ENCODE data around the gene SLC22A14.
"Not testable (repeated sequence)": the region's sequence is repeated elsewhere in the genome, so short reads cannot be mapped to it uniquely, and the experiment has no call there.

The SLC22A14 gene

DNA sequence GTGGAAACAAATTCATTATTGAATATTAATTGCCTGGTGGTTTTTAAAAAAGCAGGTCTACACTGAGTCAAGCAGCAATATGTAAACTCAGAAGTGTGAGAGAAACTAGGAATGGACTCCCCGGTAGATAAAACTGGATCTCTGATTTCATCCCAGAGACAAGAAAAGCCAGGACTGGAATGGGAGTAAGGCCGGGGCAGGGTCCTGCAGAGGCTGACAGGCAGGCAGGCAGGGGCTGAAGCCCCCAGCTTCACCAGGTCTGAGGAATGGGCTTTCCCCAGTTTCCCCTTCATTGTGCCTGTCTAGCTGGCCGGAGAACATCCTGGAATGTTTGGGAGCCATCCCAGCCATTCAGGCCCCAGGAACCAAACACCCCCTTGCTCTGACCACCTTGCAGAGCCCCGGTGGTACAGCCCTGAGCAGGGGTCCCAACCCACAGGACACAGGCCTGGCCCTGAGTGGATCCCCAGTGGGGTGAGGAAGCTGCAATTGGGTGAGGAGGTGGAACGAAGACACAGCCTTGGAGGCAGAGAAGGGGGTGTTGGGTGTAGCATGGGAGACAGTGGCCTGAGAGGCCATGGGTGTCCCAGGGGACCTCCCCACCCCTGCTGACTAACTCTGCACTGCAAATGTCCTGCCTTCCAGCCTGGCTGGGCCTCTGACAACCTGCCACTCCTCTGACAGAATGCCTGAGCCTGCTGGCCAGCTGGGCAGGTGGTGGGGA, 32.8 kb downstream of the SLC22A14 start:
- DNase-seq = no peak

DNA sequence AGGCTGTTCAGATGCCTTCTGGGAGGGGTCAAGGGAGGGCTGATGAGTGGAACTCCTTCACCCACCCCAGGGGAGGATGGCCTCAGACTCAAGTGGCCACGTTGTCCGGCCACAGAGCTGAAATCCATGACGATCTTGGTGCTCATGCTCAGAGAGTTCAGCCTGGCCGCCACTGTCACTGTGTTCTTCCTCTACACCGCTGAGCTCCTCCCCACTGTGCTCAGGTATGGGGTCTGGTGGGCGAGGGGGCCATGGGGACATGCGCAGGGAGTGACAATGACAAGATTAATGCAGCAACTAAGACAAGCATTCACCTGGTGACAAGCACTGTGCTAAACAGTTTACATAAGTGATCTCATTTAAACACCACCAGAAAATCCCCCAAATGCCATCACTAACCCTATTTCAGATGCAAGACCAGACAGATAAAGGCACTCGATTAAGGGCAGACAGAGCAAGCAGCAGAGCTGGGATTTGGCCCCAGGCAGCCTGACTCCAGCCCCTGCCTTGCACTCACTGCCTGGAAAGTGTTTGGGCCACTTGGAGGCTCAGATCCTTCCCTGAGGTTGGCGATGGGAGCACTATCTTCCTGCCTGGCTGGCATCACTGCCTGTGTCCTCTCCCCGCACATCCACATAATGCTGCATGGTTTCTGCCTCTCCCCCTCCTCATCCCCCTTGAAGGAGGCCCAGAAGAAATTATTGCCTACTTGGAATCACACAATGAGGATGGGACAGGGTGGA, 33.6 kb downstream of the SLC22A14 start:
- DNase-seq = no peak

DNA sequence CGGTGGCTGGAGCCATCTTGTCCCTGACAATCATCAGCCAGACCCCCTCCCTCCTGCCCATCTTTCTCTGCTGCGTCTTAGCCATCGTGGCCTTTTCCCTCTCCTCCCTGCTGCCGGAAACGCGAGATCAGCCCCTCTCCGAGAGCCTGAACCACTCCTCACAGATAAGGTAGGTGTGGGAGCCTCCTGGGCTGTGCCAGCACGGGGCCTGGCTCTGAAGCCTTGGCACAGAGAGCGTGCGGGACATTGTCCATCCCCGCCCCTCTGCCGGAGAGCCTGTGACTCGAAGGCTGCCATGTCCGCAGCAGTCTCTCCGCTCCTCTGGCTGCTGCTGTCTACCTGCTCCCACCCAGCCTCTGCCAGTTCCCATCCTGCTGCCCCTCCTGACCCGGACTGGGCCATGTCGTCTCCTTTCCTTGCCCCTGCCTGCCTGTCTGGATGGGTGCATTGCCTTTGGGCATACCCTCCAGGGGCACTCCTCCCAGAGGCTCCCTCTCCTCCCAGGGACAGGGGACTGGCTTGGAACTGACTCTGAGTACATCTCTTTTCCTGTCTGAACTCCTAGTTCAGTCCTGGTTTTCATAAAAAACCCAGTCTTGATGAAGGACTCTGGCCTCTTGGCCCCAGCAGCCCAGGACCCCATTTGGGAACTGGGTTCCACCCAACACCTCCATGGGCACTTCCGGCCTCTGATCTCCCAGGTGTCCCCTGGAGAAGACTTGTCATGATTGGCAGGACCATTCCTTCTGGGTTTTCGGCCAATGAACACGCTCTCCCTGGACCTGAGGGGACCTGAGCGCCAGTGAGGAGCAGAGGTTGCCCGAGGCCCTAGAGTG, 34.5 kb downstream of the SLC22A14 start:
- no peak for DNase-seq

DNA sequence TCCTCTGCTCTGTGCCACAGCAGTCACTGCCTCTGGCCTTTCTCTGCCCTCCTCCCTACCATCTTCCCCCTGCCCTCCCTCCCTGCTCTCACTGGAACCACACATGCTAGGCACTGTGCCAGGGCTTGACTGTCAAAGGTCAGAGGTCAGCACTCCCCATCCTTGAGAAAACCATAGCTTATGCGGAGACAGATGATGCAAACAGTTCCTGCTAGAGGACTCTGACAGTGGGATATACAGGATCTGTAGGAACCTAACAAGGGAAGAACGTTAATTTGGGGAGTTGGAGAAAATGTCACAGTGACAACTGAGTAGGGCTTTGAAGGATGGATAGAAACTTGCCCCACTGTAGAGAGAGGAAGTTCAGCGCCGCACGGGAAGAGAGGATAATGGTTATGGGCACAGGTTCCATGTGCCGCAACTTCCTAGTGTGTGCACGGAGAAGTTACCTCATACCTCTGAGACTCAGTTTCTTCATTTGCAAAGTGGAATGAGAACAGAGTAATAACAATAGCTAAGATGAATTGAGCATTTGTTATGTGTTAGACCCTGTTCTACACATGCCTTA, 35.2 kb downstream of the SLC22A14 start:
- DNase-seq = no peak

DNA sequence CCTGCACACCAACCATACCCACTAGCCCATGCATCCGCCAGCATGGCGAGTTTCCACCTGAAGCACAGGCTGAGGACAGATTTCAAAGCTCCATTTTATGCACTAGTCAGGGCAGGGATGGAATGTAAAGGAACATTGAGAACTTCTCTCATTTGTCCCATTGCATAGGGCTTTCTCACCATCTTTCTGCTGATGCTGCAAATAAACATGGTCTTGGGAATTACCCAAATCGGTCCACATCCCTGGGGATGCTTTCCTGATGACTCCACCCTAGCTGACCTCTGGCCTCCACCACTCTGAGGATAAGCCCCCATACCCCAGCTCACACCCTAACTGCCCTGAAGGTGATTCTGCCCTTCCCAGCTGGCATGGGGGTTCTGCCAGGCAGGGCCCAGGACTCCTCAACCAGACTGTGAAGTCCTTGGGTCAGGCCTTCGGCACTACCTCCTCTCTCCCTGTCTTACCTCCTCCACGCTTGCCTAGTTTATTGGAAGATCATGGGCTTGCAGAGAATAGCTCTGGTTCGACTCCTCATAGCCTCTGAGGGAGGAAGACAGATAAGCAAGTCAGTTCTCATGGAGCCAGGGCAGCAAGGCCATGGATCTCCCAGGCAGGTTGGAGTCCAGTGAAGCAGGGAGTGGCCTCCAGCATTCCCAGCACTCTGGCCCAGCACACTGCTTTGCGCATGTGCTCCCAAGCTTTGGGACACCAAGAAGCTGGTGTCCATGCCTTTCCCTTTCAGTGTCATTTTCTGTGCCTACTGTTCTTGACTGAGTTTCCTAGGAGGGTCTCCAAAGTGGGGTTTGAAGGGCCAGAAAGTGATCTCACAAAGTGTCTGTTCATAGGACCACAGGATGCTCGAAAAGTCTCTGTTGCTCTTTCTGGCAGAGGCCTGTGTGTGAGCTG, 36.9 kb downstream of the SLC22A14 start:
- DNase-seq = no peak

DNA sequence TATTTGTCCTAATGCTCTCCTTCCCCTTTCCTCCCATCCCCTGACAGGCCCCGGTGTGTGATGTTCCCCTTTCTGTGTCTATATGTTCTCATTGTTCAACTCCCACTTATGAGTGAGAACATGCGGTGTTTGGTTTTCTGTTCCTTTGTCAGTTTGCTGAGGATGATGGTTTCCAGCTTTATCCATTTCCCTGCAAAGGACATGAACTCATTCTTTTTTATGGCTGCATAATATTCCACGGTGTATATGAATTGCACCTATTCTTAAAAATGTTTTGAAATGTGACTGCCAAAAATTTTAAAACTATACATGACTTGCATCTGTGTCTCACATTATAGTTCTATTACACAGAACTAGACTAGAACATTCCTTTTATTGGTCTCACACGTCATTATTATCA, 38.5 kb downstream of the SLC22A14 start:
- DNase-seq = not testable (repeated sequence)

DNA sequence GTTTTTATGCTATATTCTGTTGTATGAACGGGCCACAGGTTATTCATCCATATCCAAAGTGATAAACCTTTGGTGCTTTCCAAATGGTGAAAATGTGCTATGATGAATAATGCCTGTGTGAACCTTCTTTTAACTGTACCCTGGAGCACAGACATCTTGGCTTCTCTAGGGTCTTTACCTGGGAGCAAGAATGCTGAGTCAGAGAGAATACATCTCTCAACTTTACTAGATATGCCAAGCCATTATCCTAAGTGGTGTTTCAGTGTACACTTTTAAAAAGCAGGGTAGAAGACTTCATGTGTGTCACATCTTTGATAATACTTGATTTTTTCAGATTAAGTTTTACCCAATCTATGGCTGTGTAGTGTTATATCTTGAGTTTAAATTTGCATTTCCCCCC, 41.0 kb downstream of the SLC22A14 start:
- no peak for DNase-seq

DNA sequence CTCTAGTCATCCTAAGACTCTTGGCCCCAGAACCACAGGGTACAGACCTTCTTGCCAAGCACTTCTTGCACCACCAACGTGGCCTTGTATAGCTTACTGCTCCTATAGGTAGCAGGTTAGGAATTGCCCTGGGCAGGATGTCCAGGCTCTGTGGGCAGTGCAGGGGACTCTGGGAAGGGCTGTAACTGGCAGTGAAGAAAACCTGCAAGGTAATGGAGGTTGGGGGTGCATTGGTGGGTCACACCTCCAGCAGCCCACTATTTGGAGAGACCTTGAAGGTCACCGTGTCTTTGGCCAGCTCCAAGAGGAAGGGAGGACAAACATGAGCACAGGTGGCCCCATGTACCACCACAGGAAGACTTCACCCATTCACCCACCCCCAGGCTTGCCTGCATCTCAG, 43.2 kb downstream of the SLC22A14 start:
- no peak for DNase-seq

DNA sequence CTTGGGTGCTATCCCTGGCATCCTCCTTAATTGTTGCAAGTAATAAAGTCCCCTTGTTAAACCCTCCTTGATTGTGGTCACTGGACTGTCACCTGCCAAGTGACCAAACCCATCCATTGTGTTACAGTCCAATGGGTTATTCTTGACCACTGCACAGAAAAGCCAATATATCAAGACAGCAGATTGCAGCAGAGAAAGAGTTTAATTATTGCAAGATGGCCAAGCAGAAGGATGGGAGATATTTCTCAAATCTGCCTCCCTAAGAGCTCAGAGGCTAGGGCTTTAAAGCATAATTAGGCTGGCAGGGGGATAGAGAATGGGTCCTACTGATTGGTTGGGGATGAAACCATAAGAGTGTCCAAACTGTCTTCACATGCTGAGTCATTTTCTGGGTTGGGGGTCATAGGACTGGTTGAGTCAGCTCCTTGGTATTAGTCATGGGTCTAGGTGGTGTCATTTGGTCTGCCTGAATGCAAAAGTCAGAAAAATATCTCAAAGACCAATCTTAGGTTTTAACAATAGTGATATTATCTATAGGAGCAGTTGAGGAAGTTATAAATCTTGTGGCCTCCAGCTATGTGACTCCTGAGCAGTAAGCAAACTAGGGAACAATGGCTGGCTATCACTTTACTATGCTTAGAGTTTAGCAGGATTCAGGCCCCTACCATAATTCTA, 45.4 kb downstream of the SLC22A14 start:
- DNase-seq = no peak

DNA sequence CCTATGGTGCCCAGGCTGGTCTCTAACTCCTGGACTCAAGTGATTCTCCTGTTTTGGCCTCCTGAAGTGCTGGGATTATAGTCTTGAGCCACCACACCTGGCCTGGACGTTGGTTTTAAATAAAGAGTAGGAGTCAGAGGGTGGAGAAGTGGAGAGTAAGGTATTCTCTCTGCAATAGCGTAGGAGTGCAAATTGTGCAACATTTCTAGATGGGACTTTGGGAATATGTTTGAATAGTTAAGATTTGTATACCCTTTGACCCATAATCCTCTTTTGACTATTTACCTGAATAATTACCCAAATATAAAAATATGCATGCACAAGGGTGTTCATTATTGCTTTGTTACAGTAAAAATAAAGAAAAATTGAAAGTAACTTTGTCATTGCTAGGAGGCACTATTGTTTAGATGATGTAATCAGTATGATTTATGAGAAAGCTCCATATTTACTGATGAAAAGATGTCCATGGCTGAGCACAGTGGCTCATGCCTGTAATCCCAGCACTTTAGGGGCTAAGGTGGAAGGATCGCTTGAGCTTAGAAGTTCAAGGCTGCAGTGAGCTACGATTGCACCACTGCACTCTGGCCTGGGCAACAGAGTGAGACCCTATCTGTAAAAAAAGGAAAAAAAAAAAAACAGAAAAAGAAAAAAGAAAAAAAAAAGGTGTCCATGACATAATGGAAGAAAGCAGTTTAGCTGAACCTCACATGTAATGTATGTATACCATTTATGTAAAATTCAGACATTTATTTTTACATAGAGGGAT, 49.3 kb downstream of the SLC22A14 start:
- no peak for DNase-seq

DNA sequence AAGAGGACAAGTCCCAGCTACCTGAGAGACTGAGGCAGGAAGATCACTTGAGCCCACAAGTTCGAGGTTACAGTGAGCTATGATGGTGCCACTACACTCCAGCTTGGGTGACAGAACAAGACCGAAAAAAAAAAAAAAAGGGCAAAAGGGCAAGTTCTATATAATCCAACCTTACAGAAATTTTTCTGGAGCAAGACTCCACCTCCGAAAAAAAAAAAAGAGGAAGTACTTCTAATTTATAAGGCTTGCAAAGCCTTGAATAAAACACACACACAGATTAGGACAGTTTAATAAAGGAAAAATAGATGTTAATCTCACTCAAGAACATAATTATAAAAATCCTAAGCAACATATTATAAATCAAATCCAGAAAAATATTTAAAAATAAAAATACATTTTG, 50.1 kb downstream of the SLC22A14 start:
- no peak for DNase-seq

DNA sequence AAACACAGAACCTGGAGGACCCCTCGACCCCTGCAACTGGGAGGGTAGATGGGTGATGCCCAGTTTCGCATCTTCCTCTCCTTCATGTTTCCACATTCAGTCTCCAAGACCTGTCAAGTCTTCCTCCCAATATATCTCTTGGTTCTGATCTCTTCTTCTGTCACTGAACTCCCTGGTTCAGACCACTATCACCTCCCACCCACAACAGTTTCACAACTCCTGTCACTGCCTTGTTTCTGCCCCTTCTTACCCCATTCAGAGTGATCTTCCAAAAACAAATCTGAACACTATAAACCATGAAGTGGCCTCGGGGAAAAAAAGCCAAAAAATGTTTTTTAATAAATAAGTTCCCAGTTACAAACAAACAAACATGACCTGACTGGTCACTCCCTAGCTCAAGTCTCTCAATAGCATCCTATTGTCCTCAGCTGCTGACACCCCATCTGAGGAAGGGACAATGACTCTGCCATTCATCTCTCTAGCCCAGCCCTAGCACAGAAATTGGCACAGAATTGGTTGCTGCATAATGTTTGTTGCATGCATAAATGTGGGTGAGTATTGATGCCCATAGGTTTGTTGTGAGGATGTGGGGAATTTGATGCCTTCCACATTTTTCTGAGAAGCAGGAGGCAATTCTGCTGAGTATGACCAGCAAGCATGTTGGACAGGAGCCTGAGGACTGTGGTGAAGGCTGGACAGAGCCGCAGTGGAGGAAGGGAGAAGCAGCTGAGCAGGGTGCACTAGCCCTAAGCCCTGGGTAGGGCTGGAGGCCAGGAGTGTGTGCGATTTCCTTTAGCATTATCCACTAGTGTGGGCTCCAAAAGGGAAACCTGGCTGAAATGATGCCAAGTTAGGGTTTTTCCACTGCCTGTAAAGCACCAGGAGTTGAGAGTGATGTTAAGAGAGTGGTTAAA, 52.3 kb downstream of the SLC22A14 start:
- DNase-seq = no peak

DNA sequence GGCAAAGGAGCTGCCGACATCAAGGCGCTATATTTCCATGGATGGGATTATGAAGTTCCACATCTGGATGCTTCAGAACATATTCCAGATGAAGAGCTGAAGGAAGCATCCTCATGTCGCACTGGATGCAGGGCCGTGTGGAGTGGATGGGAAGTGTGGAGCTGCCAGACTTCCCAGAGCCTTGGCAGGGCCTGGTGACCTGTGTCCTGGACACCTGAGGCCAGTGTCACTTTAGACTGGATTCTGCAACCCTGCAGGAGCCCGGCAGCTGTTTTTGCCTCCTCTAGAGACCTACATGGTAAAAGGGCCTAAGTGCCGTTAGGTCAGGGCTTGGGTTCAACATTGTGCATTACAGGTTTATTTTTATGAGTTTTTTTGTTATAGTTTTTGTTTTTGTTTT, 53.2 kb downstream of the SLC22A14 start:
- DNase-seq = no peak

DNA sequence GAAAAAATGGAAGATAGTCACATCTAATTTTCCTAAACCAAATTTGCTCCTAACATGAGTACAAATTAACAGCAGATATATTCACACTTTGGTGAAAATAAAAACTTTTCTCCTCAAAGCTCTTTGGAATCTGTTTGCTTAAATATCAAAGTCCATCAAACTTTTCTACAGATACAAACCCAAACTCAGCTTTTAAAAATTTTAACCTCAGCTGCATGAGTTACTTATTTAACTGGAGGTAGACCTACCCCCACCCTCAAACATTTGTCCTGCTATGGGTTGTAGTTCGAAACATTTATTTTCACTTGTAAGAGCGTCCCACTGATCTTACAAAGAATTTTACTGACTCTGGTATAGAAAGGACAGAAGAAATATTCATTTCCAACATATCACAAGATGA, 55.6 kb downstream of the SLC22A14 start:
- no peak for DNase-seq

DNA sequence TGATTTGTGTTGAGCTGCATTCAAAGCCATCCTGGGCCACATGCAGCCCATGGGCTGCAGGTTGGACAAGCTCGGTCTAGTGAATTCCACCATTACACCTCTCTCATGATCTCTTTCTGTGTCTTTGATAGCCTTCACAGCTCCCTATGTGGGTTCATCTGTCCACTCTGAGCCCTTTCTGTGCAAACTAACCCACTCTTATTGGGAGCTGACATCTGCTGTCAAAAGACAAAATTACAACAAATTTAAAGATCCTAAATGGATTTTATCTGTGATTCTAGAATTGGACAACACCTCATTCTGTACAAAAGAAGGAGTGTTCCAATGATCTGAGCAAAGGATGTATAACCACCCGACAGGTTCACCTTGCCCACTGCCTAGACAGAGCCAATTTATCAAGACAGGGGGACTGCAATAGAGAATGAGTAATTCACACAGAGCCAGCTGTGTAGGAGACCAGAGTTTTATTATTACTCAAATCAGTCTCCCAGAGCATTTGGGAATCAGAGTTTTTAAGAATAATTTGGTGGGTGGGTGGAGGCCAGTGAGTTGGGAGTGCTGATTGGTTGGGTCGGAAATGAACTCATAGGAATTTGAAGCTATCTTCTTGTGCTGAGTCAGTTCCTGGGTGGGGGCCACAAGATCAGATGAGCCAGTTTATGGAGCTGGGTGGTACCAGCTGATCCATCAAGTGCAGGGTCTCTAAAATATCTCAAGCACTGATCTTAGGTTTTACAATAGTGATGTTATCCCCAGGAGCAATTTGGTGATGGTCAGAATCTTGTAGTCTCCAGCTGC, 61.9 kb downstream of the SLC22A14 start:
- DNase-seq = no peak

DNA sequence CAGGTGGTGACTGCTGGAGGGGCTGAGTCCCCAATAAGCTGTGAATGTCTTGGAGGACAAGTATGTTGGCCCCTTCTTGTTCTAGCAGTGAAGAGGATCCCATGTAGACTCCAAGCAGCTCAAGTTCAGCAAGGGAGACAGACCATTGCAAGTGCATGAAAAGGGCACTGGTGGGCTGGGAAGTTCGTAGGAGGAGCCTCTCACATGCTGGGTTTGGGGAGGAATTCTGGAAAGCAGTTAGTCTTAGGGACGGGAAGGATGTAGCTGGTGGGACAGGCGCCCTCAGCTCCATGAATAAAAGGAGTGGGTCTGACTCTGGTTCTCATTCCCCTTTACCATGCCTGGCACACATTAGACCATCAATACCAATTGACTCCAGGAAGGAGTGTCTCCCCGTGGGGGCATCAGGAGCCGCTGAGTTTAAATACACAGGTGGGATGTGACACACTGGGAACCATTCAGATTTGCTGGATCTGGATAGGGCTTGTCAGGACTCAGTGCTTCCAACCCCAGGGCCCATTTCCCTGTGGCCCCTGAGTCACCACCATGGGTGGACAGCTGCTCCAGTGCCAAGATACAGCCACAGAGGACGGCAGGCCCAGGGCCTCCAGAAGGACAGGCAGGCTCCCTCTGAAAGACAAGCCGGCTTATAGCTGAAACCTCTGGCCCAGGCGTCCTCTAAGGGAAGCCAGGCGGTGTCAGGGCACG, 63.9 kb downstream of the SLC22A14 start:
- DNase-seq = no peak

DNA sequence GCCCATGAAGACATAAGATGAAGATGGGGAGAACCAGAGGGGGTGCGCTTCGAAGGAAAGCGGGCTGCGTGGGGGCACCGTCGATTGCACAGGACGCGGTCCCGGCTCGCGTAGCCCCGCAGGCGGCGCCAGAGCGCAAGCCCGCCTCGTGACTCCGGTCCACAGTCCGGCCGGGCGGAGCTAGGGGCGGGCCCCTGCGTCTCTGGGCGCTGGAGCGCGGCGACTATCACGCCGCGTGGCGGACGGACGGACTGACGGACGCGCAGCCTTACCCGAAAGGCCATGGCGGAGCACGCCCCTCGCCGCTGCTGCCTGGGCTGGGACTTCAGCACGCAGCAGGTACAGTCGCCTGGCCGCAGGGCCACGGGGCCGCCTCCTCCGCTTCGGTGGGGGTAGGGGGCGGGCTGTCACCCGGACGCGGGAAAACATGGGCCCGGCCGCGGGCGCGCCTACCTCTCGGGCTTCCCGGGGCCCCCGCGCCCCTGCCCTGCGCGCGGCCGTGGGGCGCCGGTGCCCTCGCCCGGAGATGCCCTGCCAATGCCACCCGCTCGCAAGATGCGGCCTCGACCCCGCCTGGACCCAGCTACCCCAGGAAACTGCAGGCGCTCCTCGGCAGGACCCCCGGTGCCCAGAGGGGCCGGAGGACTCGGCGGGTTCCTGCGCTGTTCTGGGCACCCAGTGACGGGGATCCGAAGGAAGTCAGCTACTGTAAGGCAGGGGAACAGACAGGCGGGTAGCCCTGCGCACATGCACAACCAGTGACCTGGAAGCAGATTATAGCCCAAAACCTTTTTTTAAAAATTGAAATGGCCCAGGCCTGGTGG, 64.7 kb downstream of the SLC22A14 start, which contains the start of gene XYLB:
Gene XYLB, plus strand, starts transcription at position 199 of the 824 bp plus-strand sequence. Its CDS starts 84 bp downstream, at position 283.
- DNase-seq = peak; percentile 55
